Measurements from ENCODE around the gene PPFIA2.

The PPFIA2 gene

GRCh38 chr12:81440001-81440400 lies 319.1 kb downstream of the PPFIA2 start:
- no peak for DNase-seq (ENCODE audit: low read depth)

DNA sequence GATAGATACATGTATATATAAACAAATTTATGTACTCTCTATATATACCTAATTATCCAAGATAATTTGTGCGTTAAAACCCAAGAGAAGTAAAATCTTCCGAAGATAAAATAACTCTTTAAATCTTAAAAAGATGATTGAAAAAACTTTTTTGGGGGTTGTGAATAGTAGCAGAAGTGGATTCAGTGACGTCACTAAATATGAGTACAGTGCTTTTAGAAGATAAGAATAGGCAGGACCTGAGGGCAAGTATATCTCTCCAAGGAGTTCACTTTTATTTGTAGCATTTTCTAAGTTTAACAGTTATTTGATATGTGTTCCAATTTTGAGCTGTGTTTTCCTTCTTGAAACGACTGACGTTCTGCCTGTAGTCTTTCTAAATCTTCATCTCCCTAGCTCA lies 319.8 kb downstream of the PPFIA2 start:
- no peak for DNase-seq (ENCODE audit: low read depth)

- DNase-seq (ENCODE audit: low read depth): no peak
Measured at GRCh38 chr12:81417056-81417455, 342.1 kb downstream of the PPFIA2 start.

GRCh38 chr12:81416571-81416970 lies 342.6 kb downstream of the PPFIA2 start:
- no peak for DNase-seq (ENCODE audit: low read depth)

DNA sequence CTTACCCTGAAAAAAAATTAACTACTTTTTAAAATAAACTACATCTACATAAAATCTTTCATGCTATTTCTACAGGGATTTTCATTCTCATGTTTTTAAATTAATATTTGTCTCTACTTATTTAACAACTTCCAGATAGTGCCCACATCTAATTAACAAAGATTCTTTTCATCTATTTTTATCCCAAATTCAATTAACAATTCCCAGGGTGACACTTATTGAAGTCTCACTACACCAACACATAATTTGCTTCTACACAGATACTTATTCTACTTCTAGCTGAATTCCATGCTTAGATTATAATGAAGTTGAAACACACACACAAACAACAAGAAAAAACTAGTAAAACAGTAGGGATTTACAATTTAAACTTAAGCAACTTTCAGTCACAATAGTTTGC lies 344.7 kb downstream of the PPFIA2 start:
- no peak for DNase-seq (ENCODE audit: low read depth)

GRCh38 chr12:81412940-81413339 lies 346.2 kb downstream of the PPFIA2 start:
- DNase-seq (ENCODE audit: low read depth): no peak

GRCh38 chr12:81403348-81403747 lies 355.8 kb downstream of the PPFIA2 start:
- DNase-seq (ENCODE audit: low read depth): no peak

DNA sequence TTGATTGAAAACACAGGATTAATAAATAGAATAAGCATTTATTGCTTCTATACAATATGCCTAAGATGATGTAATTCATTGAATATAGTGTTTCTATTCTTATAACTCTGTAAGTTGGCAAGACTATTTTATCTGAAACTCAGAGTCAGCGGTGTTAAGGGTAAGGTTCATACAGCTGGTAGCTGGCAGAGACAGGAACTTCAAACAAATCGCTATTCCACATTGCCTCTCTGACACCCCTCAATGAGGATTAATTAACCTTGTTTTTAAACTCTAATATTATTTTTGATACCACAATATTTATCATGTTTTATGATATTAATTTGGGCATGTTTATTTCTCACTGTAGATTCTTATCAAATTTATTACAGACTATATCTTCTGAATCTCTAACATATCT lies 357.9 kb downstream of the PPFIA2 start:
- DNase-seq (ENCODE audit: low read depth): no peak

- no peak for DNase-seq (ENCODE audit: low read depth)
Measured at GRCh38 chr12:81400024-81400423, 359.1 kb downstream of the PPFIA2 start.

DNA sequence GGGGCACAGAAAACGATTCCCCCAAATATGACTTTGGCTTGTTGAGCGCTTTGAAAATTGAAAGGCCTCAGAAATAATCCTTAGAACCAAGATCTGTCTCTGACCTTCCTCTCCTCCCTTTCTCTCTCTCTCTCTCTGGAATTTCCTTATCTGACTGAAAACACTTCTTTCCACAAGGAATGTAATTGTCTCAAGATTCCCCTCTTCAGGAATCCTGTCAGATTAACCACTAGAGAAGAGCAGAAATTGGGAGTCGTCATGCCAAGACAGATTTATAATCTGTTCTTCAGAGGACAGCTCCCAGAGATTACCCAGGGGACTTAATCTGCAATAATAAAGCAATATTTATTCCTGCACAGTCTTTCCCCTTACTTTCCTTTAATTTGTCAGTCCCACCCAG lies 363.7 kb downstream of the PPFIA2 start:
- no peak for DNase-seq (ENCODE audit: low read depth)

DNA sequence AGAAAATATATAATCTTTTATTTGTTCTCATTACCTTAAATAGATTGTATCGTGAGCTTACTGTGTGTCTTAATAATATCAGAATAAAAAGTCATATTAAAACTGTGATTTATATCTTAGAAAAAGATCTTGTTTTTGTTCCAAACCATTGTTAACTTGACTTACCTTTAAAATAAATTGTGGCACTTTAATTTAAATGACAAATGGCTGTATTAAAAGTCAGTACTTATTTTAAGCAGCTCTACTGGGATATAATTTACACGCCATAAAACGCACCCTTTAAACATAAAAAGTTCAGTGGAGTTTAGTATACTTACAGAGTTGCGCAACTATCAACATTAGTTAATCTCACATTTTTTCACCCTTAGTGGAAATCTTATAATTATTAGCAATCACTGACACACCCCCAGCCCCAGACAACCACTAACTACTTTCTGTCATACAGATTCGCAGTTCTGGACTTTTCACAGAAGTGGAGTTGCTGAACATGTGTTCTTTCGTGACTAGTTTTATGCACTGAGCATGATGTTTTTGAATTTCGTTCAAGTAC lies 369.5 kb downstream of the PPFIA2 start:
- no peak for DNase-seq (ENCODE audit: low read depth)

DNA sequence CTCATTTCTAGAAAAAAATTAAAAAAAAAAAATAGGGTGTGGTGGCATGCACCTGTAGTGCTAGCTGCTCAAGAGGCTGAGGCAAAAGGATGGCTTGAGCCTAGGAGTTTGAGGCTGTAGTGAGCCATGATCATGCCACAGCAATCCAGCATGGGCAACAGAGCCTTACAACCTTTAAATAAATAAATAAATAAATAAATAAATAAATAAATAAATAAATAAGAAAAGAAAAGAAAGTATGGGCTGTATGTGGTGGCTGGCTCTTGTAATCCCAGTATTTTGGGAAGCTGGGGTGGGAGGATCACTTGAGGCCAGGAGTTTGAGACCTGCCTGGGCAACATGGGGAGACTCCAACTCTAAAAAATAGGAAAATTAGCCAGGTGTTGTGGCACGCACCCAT lies 373.0 kb downstream of the PPFIA2 start:
- DNase-seq (ENCODE audit: low read depth): no peak

DNA sequence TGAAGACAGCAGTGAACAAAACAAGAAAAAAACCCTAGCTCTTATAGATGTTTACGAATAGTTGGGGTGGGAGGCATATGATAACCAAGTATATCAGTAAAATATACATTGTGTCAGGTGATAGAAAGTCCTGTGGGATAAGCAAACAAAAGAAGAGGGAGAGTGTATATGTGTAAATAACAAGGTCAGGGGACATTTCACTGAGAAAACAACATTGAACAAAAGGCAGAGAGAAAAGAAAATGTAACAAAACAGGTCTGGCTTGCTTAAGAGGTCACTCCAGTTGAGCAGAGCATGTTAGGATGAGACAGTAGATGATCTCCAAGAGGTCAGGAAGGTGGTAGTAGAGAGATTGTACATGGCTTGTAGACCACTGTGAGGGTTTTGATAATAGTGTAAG lies 377.2 kb downstream of the PPFIA2 start:
- no peak for DNase-seq (ENCODE audit: low read depth)

DNA sequence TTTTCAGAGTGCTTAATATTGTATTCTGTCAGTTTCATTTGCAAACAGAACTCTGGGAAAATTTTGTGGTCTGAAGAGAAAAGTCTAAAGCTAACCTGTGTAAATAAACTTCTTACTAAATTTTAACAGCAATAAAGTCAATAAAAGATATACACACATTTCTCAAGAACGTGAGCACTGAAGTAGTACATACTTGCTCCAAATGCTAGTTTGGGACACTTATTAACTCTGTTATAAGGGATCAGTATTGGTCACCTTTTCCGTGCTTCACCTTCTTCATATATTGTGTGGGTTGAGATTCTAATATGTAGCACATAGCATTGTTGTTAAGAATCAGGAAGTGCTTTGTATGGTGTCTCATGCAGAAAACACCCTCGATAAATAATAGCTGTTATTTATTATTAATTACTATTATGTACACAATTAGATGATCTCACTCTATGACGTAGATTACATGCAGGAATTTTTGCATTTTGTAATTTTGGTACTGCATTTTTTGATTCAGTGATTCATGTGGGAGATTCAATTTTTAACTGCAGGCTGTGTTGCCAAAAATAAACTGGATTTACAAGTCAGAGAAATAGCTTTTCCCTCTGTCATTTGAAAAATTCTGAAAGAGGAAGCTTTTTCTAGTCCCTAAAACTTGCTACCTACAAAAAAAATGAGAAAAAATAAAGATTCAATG lies 380.4 kb downstream of the PPFIA2 start:
- DNase-seq (ENCODE audit: low read depth): no peak

GRCh38 chr12:81377771-81378170 lies 381.4 kb downstream of the PPFIA2 start:
- DNase-seq (ENCODE audit: low read depth): no peak

DNA sequence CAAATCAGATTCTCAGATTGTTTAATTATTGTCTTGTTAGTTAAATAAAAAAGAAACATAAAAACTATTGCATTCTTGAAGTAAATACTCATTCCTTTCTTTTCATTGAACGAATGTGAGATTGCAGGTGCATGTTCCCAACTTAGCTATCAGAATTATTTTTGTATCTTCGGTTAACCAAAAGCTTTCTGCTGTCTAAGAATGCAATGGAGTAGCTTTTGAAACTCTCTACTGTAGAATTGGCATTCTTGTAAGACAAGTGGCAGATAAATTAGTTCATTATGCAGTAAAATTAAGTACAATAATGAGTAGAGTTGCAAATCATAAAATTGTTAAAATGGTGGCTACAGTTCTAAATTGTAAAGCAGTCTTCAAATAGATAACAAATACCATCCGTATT lies 383.2 kb downstream of the PPFIA2 start:
- no peak for DNase-seq (ENCODE audit: low read depth)

DNA sequence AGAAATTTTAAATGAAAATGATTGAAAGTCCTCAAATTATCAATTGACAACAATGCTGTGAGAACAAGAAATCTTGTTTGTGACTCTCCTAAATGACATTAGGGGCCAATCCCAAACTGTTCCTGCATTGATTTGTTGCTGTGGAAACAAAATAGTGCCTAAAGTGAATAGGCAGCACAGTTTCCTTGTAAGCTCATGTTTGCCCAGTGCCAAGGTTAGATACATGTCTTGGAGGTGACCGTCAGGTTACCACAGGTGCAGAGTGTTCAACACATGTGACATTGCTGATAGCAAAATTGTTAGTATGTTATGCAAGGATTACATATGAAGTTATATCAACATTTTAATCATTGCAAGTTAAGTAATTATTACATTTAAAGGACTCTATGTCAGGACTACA lies 388.7 kb downstream of the PPFIA2 start:
- DNase-seq (ENCODE audit: low read depth): no peak

- DNase-seq (ENCODE audit: low read depth): no peak
Measured at GRCh38 chr12:81369175-81369574, 390.0 kb downstream of the PPFIA2 start.

DNA sequence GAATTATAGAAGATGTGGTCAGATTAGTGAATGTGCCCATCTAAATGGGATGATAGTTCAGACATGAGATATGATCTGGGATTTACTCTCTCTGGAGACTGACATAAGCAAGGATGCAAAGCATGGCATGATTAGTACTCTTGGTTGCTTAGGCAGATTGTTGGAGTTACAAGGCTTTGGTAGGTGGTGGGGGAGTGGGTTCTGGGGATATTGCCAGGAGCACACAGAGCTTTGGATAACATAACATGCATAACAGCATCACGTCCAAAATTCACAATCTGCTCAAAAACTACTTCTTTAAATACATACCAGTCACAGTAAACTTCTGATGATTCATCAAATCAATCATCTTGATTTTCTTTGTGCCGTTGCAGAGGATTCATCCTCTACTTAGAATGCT lies 393.9 kb downstream of the PPFIA2 start:
- no peak for DNase-seq (ENCODE audit: low read depth)

DNA sequence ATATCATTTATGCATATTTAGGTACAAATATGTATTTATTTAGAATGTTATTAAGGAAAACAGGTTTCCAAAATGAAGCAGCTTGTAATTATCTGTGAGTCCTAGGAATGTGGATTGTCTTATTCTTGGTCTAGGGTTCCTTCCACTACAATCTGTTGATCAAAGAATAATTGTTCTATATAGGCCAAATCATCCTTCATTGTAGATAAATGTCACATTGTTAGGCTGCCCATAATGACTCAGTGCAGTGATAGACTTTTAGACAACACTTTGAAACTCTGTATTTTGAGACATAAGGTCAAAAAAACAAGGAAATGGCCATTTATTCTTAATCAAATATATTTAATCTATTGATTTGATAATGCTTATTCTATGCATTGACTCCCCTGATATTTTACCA lies 398.2 kb downstream of the PPFIA2 start:
- DNase-seq (ENCODE audit: low read depth): no peak

GRCh38 chr12:81359736-81360135 lies 399.4 kb downstream of the PPFIA2 start:
- DNase-seq (ENCODE audit: low read depth): no peak

GRCh38 chr12:81354327-81354932 lies 404.7 kb downstream of the PPFIA2 start:
- DNase-seq (ENCODE audit: low read depth): no peak

GRCh38 chr12:81350309-81350708 lies 408.8 kb downstream of the PPFIA2 start:
- no peak for DNase-seq (ENCODE audit: low read depth)

GRCh38 chr12:81347404-81347803 lies 411.7 kb downstream of the PPFIA2 start:
- no peak for DNase-seq (ENCODE audit: low read depth)
